Naive thymus-derived CD8-positive, alpha-beta T cell (primary cell): ENCODE measurements around the gene CNOT2. TPM values are rescaled to one million over a fixed set of nuclear protein-coding genes. Genes with fewer than 3 reads are reported as not detected.

Experiments used
- ATAC-seq, 2 donors: fragments of 150-1000 bp; cut with Tn5 transposase in 1 of 2; sonication (Bioruptor Pico), chemical (Tn5 transposase) in 1 of 2; 1 replicate in 1 of 2; 2 replicates in 1 of 2; pipeline ENCODE4 v1.10.0; 2021; ENCODE audit warnings: mild to moderate bottlenecking in 2 of 2, moderate library complexity in 2 of 2
- POLR2A ChIA-PET: fragments of 350-600 bp; sonication (Branson Sonifier 250); formaldehyde crosslinking; loops from one replicate; lab custom pipeline; 2021; ENCODE audit warnings: antibody characterized with exemption; lab: Charles Lee
- DNase-seq, 10 donors: peaks; one replicate each; pipeline versions ENCODE4 v3.0.0 to v3.0.0-alpha.2; 2020 to 2022
- H3K27ac Mint-ChIP-seq, 10 donors: one replicate each; pipeline ENCODE4 v1.8.0; 2020 to 2022; ENCODE audit warnings: mild to moderate bottlenecking in 10 of 10, mixed read lengths in 10 of 10, moderate library complexity in 4 of 10, inconsistent platforms in 1 of 10
- H3K27me3 Mint-ChIP-seq, 5 donors: one replicate each; pipeline ENCODE4 v1.8.0; 2021 to 2022; ENCODE audit warnings: mixed read lengths in 5 of 5
- H3K36me3 Mint-ChIP-seq, 3 donors: one replicate each; pipeline ENCODE4 v1.8.0; 2020 to 2022; ENCODE audit warnings: mixed read lengths in 3 of 3, mild to moderate bottlenecking in 2 of 3, inconsistent platforms in 1 of 3
- H3K4me1 Mint-ChIP-seq, 4 donors: one replicate each; pipeline ENCODE4 v1.8.0; 2021 to 2022; ENCODE audit warnings: mixed read lengths in 4 of 4
- H3K4me3 Mint-ChIP-seq, 10 donors: one replicate each; pipeline ENCODE4 v1.8.0; 2020 to 2022; ENCODE audit warnings: mild to moderate bottlenecking in 10 of 10, mixed read lengths in 10 of 10, moderate library complexity in 6 of 10, inconsistent platforms in 1 of 10
- H3K9me3 Mint-ChIP-seq, 9 donors: one replicate each; pipeline ENCODE4 v1.8.0; 2020 to 2022; ENCODE audit warnings: mixed read lengths in 9 of 9, mild to moderate bottlenecking in 3 of 9, inconsistent platforms in 1 of 9, moderate library complexity in 1 of 9
- polyA plus RNA-seq, 3 donors: library from polyadenylated mRNA; unstranded; fragments of 300-500 nt; fragmentation: Illumina TruSeq; gene quantifications; one replicate each; pipeline ENCODE4 v1.2.3, GENCODE V29; 2021
- total RNA-seq, 8 experiments: library from RNA in 2 of 8; stranded (reverse) in 2 of 8; gene quantifications; one replicate each; pipeline ENCODE4 v1.2.3 and lab custom pipeline; 2021 to 2026

The CNOT2 gene
- total and polyA plus RNA-seq, 5 experiments from 2014 or later, result 110 to 143 (median 124) TPM

DNA sequence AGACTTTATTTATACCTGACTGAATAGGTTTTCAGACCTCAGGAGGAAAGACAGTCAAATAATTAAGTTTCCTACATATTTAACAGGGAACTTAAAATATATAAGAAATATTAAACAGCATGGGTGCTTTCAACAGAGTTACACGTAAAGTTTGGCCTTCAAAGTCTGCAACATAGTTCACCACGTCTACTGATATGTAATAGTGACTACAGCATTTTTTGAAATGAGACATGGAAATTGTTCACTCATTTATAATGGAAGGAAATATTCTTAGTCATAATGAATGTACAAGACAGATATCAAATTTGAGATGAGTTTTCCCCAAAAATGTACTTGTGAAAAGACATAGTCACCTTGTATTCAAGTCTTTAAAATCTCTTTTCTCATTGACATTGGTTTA, 66.1 kb downstream of the CNOT2 start:
- DNase-seq, result no peak
- Mint-ChIP-seq H3K9me3 (peaks cover 0 to 5% (median 1%) of the 10 kb centered on the region in 9 donors), H3K27ac (no peak overlapping the region), H3K4me1 (peaks cover 16 to 64% (median 51%) of the 10 kb centered on the region in 4 donors), H3K27me3 (no peaks in the 10 kb centered on the region), H3K4me3 (no peak overlapping the region), H3K36me3 (peaks cover 0 to 52% (median 22%) of the 10 kb centered on the region in 3 donors)
- POLR2A ChIA-PET, result interaction anchor here (1.5 kb wide), 1 partner anchor 66 kb away, joined by 3 read pairs; the partner anchor contains the start of gene CNOT2
- no peak for ATAC-seq

DNA sequence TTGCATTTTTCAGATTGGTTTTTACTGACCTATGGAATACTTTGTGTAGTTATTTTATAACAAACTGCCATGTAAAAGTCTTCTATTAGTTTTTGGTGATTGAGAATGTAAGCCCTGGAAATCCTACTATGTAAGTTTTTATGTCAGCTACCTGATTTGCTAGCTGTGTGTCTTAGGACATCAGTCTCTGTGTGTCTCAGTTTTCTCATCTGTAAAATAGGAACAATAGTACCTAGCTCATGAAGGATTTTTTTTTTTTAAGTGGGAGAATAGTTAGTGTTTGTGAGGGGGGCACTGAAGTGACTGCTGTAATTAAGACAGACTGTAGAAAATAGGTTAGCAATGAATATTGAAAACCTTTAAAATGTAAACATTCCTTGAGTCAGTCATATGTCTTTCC, 70.9 kb downstream of the CNOT2 start:
- POLR2A ChIA-PET, result no interaction called here
- Mint-ChIP-seq H3K4me3 (no peak overlapping the region), H3K9me3 (no peaks in the 10 kb centered on the region), H3K4me1 (peaks cover 16 to 65% (median 52%) of the 10 kb centered on the region in 4 donors), H3K27me3 (no peaks in the 10 kb centered on the region), H3K36me3 (peaks cover 0 to 46% (median 21%) of the 10 kb centered on the region in 3 donors), H3K27ac (peak overlapping the region in 2 of 10 donors; percentile 3 to 36)
- no peak for ATAC-seq
- DNase-seq, result no peak

DNA sequence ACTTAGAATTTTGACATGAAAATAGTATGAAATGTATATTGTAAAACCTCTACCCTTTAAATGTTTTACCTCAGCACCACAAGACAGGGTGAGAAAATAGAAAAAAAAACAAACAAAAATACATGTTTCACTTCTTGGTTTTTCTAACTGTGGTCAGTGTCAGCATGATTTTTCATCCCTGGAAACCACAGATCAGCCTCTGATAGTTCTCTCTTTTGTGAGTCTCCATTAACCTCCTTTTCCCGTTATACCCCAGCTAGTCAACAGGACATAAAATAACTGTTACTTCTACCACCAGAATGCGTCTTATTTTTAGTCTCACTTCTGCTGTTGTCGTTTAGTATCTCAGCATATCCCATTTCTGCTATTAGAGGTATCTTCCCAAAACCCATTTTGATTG, 74.5 kb downstream of the CNOT2 start:
- ATAC-seq, result no peak
- POLR2A ChIA-PET, result interaction anchor here (0.6 kb wide), 1 partner anchor 30 kb away, joined by 3 read pairs; no protein-coding TSS in a partner anchor
- DNase-seq, result no peak
- Mint-ChIP-seq H3K27ac (peak overlapping the region in 1 of 10 donors; percentile 72), H3K4me1 (peaks cover 25 to 62% (median 46%) of the 10 kb centered on the region in 4 donors), H3K9me3 (no peaks in the 10 kb centered on the region), H3K27me3 (no peaks in the 10 kb centered on the region), H3K36me3 (peaks cover 0 to 43% (median 14%) of the 10 kb centered on the region in 3 donors), H3K4me3 (peak overlapping the region in 1 of 10 donors; percentile 25)

DNA sequence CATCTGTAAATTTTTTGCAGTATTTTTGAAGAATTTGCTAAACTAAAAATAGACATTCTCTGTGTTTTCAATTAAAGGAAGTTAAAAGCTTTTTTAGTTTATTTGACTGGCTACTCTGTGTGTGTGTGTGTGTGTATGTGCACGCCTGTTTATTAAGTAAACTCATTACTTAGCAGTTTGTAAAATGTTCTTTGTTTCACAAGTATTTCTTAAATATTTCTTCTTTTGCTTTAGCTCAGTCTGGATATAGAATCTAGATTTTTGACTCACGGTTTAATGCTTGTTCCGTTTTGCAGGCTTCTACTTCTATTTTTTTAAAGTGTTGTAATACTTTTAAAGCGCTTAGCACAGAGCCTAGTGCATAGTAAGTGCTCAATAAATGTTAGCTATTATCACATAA, 76.4 kb downstream of the CNOT2 start:
- H3K27me3 Mint-ChIP-seq, result no peaks in the 10 kb centered on the region
- H3K36me3 Mint-ChIP-seq, result peaks cover 0 to 41% (median 8%) of the 10 kb centered on the region in 3 donors
- no peak for DNase-seq
- peak overlapping the region in 1 of 10 donors; percentile 40 for H3K27ac Mint-ChIP-seq
- ATAC-seq, result no peak
- peaks cover 22 to 57% (median 37%) of the 10 kb centered on the region in 4 donors for H3K4me1 Mint-ChIP-seq
- POLR2A ChIA-PET, result no interaction called here
- H3K4me3 Mint-ChIP-seq, result no peak overlapping the region
- H3K9me3 Mint-ChIP-seq, result no peaks in the 10 kb centered on the region

DNA sequence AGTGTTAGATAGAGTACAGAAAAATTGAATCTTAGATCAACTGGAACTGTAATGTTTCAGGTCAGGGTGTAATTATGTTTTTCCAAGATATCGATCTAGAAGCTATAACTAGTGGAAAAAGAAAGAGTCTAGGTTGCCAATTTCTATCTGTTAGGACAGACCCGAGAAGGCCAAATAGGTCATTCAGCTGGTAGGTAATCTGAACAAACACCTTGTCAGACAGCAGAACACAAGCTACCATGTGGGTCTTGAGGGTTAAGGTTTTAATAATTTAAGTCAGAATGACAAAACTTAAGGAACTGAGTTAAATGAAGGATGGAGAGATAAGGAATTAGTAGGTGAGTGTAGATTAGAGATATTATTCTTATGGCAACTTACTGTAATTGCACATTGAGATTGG, 78.0 kb downstream of the CNOT2 start:
- Mint-ChIP-seq H3K9me3 (no peaks in the 10 kb centered on the region), H3K4me1 (peaks cover 15 to 51% (median 30%) of the 10 kb centered on the region in 4 donors), H3K27me3 (no peaks in the 10 kb centered on the region), H3K36me3 (peaks cover 0 to 40% (median 5%) of the 10 kb centered on the region in 3 donors), H3K27ac (no peak overlapping the region), H3K4me3 (no peak overlapping the region)
- no peak for DNase-seq
- POLR2A ChIA-PET, result no interaction called here
- no peak for ATAC-seq

DNA sequence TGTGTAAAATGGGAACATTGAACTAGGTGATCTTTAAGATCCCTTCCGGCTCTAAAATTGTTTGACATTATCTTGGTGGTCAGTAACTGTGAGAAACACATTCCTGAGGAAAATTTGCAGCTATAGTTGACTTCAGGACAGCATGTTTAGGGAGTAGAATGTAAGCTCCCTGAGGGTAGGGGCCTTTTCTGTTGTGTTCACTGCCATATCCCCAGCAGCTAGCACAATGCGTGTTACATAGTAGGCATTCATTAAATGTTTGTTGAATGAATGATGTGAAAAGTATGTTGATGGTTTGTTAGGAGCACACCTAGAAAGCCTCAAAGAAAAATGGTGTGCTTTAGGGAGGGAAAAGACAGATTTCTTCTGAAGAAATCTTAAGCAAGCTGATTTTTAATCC, 84.3 kb downstream of the CNOT2 start:
- Mint-ChIP-seq H3K36me3 (peaks cover 10 to 51% (median 17%) of the 10 kb centered on the region in 3 donors), H3K27me3 (no peaks in the 10 kb centered on the region), H3K27ac (peak overlapping the region in 2 of 10 donors; percentile 6 to 56), H3K4me1 (peaks cover 9 to 46% (median 31%) of the 10 kb centered on the region in 4 donors), H3K4me3 (no peak overlapping the region), H3K9me3 (peaks cover 0 to 10% (median 0%) of the 10 kb centered on the region in 9 donors)
- DNase-seq (no peak), ATAC-seq (no peak)
- POLR2A ChIA-PET, result no interaction called here

DNA sequence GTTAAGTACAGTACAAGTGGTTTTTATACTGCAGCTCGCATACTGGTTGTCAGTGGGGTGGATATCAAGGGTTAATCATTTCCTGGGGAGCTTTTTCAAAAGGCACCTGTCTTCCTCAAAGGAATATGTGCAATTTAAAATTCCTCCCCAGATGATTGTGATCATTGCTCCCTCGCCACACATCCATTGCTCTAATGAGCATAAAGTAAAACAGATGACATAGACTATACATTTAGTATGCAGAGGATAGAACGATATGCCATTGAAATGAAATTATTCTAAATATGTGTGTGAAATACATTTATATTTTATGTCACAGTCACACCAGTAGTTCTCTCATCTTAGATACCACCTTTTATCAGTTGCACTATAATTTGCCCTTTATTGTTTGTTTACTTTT, 86.5 kb downstream of the CNOT2 start:
- H3K9me3 Mint-ChIP-seq, result peaks cover 0 to 10% (median 0%) of the 10 kb centered on the region in 9 donors
- DNase-seq, result no peak
- H3K36me3 Mint-ChIP-seq, result peaks cover 10 to 45% (median 18%) of the 10 kb centered on the region in 3 donors
- no peak for ATAC-seq
- no peak overlapping the region for H3K27ac Mint-ChIP-seq
- H3K27me3 Mint-ChIP-seq, result no peaks in the 10 kb centered on the region
- peaks cover 10 to 36% (median 28%) of the 10 kb centered on the region in 4 donors for H3K4me1 Mint-ChIP-seq
- no peak overlapping the region for H3K4me3 Mint-ChIP-seq
- POLR2A ChIA-PET, result no interaction called here

DNA sequence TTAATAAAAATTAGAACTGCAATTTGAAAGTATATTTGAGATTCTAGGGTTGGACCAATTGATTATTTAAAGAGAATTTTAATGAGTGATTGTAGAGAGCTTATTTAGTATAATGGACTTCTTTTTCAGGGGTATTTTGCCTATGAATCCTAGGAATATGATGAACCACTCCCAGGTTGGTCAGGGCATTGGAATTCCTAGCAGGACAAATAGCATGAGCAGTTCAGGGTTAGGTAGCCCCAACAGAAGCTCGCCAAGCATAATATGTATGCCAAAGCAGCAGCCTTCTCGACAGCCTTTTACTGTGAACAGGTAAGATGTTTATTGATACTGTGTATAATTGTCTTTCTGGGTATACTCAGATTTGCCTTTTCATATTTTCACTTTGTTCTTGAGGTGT, 86.9 kb downstream of the CNOT2 start:
- ATAC-seq, result no peak
- H3K4me1 Mint-ChIP-seq, result peaks cover 12 to 32% (median 26%) of the 10 kb centered on the region in 4 donors
- H3K27me3 Mint-ChIP-seq, result no peaks in the 10 kb centered on the region
- H3K4me3 Mint-ChIP-seq, result no peak overlapping the region
- peaks cover 14 to 46% (median 18%) of the 10 kb centered on the region in 3 donors for H3K36me3 Mint-ChIP-seq
- no peak for DNase-seq
- POLR2A ChIA-PET, result no interaction called here
- H3K27ac Mint-ChIP-seq, result peak overlapping the region in 3 of 10 donors; percentile 10 to 58 (median 30)
- peaks cover 0 to 10% (median 0%) of the 10 kb centered on the region in 9 donors for H3K9me3 Mint-ChIP-seq

DNA sequence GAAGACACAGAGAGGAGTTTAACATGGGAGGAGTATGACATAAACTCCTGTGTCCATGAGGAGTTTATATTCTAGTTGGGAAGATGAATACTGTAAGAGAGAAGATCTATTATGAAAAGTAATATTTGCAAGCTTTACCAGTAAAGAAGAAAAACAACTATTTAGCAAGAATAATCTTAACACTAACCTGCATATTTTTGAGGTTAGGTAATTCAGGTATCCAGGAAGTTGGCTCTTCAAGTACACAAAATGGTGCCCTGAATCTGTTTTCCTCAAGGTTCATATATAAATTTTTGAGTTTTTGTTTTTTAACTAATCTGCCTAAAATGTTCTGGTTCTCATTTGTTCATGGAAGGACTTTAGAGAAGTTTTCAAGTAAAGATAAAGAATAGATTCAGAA, 89.0 kb downstream of the CNOT2 start:
- no peak for ATAC-seq
- Mint-ChIP-seq H3K4me3 (no peak overlapping the region), H3K36me3 (peaks cover 15 to 61% (median 16%) of the 10 kb centered on the region in 3 donors), H3K27me3 (no peaks in the 10 kb centered on the region), H3K9me3 (peaks cover 0 to 10% (median 0%) of the 10 kb centered on the region in 9 donors), H3K27ac (peak overlapping the region in 2 of 10 donors; percentile 11 to 37), H3K4me1 (peaks cover 9 to 26% (median 21%) of the 10 kb centered on the region in 4 donors)
- POLR2A ChIA-PET, result no interaction called here
- no peak for DNase-seq

DNA sequence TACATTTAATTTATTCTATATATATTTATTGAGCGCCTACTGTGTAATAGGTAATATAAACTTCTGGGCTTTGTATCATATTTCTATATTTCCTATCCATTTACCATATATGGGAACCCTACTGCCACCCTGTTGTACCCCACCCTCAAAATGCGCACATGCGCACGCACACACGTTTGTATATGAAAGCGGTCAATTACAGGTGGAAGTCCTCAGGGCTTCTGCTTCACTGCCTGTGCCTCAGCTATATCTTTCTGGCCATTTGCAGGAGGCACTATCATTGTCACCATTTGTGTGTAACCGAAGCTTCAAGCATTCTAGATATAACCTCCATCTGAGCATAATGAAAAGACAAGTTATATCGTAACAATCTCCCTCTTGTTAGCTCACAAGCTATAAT, 91.5 kb downstream of the CNOT2 start:
- Mint-ChIP-seq H3K27ac (peak overlapping the region in 4 of 10 donors; percentile 13 to 71 (median 38)), H3K36me3 (peaks cover 18 to 71% (median 22%) of the 10 kb centered on the region in 3 donors), H3K9me3 (peaks cover 0 to 10% (median 0%) of the 10 kb centered on the region in 9 donors), H3K4me1 (peaks cover 12 to 15% (median 14%) of the 10 kb centered on the region in 4 donors), H3K27me3 (no peaks in the 10 kb centered on the region), H3K4me3 (no peak overlapping the region)
- ATAC-seq (no peak), DNase-seq (no peak)
- POLR2A ChIA-PET, result no interaction called here

DNA sequence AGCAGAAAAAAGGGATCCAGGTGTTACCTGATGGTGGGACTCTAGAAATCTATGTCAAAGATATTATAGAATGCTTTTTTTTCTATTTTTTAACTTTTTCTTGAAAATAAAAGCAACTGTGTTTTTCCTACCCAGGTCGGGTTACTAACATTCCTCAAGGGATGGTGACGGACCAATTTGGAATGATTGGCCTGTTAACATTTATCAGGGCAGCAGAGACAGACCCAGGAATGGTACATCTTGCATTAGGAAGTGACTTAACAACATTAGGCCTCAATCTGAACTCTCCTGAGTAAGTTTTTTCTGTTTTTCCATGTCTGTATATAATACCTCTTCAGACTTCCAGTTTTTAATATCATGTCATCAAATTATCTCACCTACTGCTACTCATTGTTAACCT, 95.3 kb downstream of the CNOT2 start:
- no peak for DNase-seq
- POLR2A ChIA-PET, result interaction anchor here (0.6 kb wide), 1 partner anchor 24 kb away, joined by 3 read pairs; no protein-coding TSS in a partner anchor
- no peak overlapping the region for H3K4me3 Mint-ChIP-seq
- H3K4me1 Mint-ChIP-seq, result peaks cover 0 to 5% (median under 1%) of the 10 kb centered on the region in 4 donors
- H3K9me3 Mint-ChIP-seq, result no peaks in the 10 kb centered on the region
- H3K27me3 Mint-ChIP-seq, result no peaks in the 10 kb centered on the region
- H3K27ac Mint-ChIP-seq, result peak overlapping the region in 1 of 10 donors; percentile 58
- no peak for ATAC-seq
- peaks cover 24 to 78% (median 30%) of the 10 kb centered on the region in 3 donors for H3K36me3 Mint-ChIP-seq

DNA sequence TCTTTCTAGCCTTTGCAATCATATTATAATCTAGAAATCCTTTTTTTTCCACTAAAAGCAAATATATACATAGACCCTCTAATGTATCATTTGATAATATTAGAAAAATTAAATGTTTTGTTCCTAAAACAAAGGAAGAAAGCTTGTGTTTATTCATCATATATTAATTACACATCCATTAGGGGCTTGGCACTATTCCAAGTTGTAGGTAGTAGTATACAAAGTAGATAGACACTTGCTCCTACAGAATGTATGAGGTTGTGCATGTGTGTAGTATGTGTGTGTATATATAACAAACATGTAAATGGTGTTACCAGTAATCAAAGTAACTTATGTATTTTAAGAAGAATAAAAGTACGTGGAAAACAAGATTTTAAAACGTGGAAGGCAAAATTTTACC, 107.8 kb downstream of the CNOT2 start:
- POLR2A ChIA-PET, result no interaction called here
- peaks cover 0 to 49% (median 12%) of the 10 kb centered on the region in 3 donors for H3K36me3 Mint-ChIP-seq
- H3K4me1 Mint-ChIP-seq, result peaks cover 4 to 19% (median 12%) of the 10 kb centered on the region in 4 donors
- H3K27me3 Mint-ChIP-seq, result no peaks in the 10 kb centered on the region
- H3K4me3 Mint-ChIP-seq, result no peak overlapping the region
- ATAC-seq (no peak), DNase-seq (no peak)
- H3K27ac Mint-ChIP-seq, result no peak overlapping the region
- H3K9me3 Mint-ChIP-seq, result no peaks in the 10 kb centered on the region

DNA sequence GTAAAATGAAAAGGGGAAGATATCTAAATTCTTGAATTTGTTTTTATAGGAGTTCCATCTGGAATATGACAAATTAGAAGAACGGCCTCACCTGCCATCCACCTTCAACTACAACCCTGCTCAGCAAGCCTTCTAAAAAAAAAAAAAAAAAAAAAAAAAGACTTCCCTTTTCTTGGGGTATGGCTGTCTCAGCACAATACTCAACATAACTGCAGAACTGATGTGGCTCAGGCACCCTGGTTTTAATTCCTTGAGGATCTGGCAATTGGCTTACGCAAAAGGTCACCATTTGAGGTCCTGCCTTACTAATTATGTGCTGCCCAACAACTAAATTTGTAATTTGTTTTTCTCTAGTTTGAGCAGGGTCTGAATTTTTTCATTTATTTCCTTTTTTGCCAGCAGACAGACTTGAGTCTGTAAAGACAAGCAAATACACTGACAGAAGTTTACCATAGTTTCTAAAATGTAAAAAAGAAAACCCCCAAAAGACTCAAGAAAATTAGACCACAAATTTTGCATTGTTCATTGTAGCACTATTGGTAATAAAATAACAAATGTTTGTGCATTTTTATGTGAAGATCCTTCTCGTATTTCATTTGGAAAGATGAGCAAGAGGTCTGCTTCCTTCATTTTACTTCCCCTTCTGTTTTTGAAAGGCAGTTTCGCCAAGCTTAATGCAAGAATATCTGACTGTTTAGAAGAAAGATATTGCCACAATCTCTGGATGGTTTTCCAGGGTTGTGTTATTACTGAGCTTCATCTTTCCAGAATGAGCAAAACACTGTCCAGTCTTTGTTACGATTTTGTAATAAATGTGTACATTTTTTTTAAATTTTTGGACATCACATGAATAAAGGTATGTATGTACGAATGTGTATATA, 110.8 kb downstream of the CNOT2 start:
- POLR2A ChIA-PET, result no interaction called here
- no peak for ATAC-seq
- H3K27ac Mint-ChIP-seq, result peak overlapping the region in 4 of 10 donors; percentile 12 to 89 (median 54)
- peaks cover 0 to 29% (median 9%) of the 10 kb centered on the region in 3 donors for H3K36me3 Mint-ChIP-seq
- DNase-seq, result no peak
- H3K27me3 Mint-ChIP-seq, result no peaks in the 10 kb centered on the region
- peak overlapping the region in 1 of 10 donors; percentile 2 for H3K4me3 Mint-ChIP-seq
- H3K4me1 Mint-ChIP-seq, result peaks cover 6 to 19% (median 15%) of the 10 kb centered on the region in 4 donors
- no peaks in the 10 kb centered on the region for H3K9me3 Mint-ChIP-seq
